ENCODE data around the gene ST8SIA5. TPM values are rescaled to one million over a fixed set of nuclear protein-coding genes. Genes with fewer than 3 reads are reported as not detected.

Gene ST8SIA5
- total and polyA plus RNA-seq, 2 of the 13 experiments (the other 11 are each of a cell fraction or from before 2014, with no cell fraction given), result 0.07 to 0.20 TPM

GRCh38 chr18:46704816-46705215, 52.0 kb downstream of the ST8SIA5 start:
- peaks cover 10% of the 10 kb centered on the region; the same call in 1 of the 2 replicates for H3K4me1 ChIP-seq (ENCODE audit: insufficient read depth, low read length)
- DNase-seq (ENCODE audit: low spot score) (no peak), ATAC-seq (no peak), FAIRE-seq (no peak)
- H3K9ac ChIP-seq (ENCODE audit: insufficient read depth, low read depth, low read length), result no peak overlapping the region
- CTCF ChIA-PET (ENCODE audit: low intra/inter-chr PET ratio, low total read pairs), result no interaction called here
- H4K20me1 ChIP-seq (ENCODE audit: insufficient read depth, low read length), result no peaks in the 10 kb centered on the region
- no TSS peak for BruUV-seq (replicated peaks)
- in situ Hi-C loops (cut with HindIII; ENCODE audit: extremely low pct_ligation_motif_present, low pct_unique_long_range_greater_than_20kb) (no loop called here), intact Hi-C loops (cut with micrococcal nuclease; ENCODE audit: unreplicated experiment) (no loop called here)
- POLR2A ChIA-PET, result no interaction called here
- H3K79me2 ChIP-seq (ENCODE audit: insufficient read depth, low read length), result no peaks in the 10 kb centered on the region
- H3K4me3 ChIP-seq (replicated peaks in 1 of 3; ENCODE audit: insufficient read depth in 1 of 3, low read depth in 2 of 3, low read length in 3 of 3), result no peak overlapping the region
- 50% methylated on average over 3 of the region's 4 CpGs for WGBS (ENCODE audit: low lambda C conversion rate)
- H3K27ac ChIP-seq (ENCODE audit: extremely low read length, insufficient read depth, low read length), result no peak overlapping the region
- TF ChIP-seq ZNF629 (CRISPR knock-in tag; conservative IDR thresholded peaks at IDR 0.05) (peak; percentile 31; the same call in 1 of the 2 replicates), ZBTB8A (CRISPR knock-in tag; IDR thresholded peaks at IDR 0.05; ENCODE audit: borderline replicate concordance, low read depth) (no peak)
- H3K27me3 ChIP-seq (ENCODE audit: control insufficient read depth in 1 of 2, insufficient read depth in 2 of 2, low read length in 2 of 2), result peaks cover 0 to 3% of the 10 kb centered on the region in 2 experiments; a peak in 1 of 5 replicates
- no peak overlapping the region for H2AFZ ChIP-seq (ENCODE audit: low read length)
- no peaks in the 10 kb centered on the region for H3K9me3 ChIP-seq (ENCODE audit: low read length)
- H3K4me2 ChIP-seq (ENCODE audit: low read depth, low read length), result no peak overlapping the region
- no peaks in the 10 kb centered on the region for H3K36me3 ChIP-seq (replicated peaks in 1 of 2; ENCODE audit: control insufficient read depth in 1 of 2, insufficient read depth in 2 of 2, low read length in 2 of 2)

- Histone ChIP-seq H3K36me3 (replicated peaks in 1 of 2; ENCODE audit: control insufficient read depth in 1 of 2, insufficient read depth in 2 of 2, low read length in 2 of 2) (no peaks in the 10 kb centered on the region), H3K27ac (ENCODE audit: extremely low read length, insufficient read depth, low read length) (no peak overlapping the region), H3K9ac (ENCODE audit: insufficient read depth, low read depth, low read length) (no peak overlapping the region), H3K9me3 (ENCODE audit: low read length) (no peaks in the 10 kb centered on the region), H2AFZ (ENCODE audit: low read length) (no peak overlapping the region), H3K79me2 (ENCODE audit: insufficient read depth, low read length) (no peaks in the 10 kb centered on the region), H3K4me2 (ENCODE audit: low read depth, low read length) (no peak overlapping the region), H3K4me3 (replicated peaks in 1 of 3; ENCODE audit: insufficient read depth in 1 of 3, low read depth in 2 of 3, low read length in 3 of 3) (no peak overlapping the region), H3K4me1 (ENCODE audit: insufficient read depth, low read length) (peaks cover 10% of the 10 kb centered on the region; the same call in 1 of the 2 replicates), H3K27me3 (ENCODE audit: control insufficient read depth in 1 of 2, insufficient read depth in 2 of 2, low read length in 2 of 2) (peaks cover 0 to 3% of the 10 kb centered on the region in 2 experiments; a peak in 1 of 5 replicates), H4K20me1 (ENCODE audit: insufficient read depth, low read length) (no peaks in the 10 kb centered on the region)
- no TSS peak for BruUV-seq (replicated peaks)
- intact Hi-C loops (cut with micrococcal nuclease; ENCODE audit: unreplicated experiment) (no loop called here), in situ Hi-C loops (cut with HindIII; ENCODE audit: extremely low pct_ligation_motif_present, low pct_unique_long_range_greater_than_20kb) (no loop called here)
- FAIRE-seq, result no peak
- ChIA-PET CTCF (ENCODE audit: low intra/inter-chr PET ratio, low total read pairs) (no interaction called here), POLR2A (no interaction called here)
- no peak for ATAC-seq
- WGBS (ENCODE audit: low lambda C conversion rate), result 37% methylated on average over 7 of the region's 7 CpGs
- DNase-seq (ENCODE audit: low spot score), result no peak
- TF ChIP-seq TBX3 (IDR thresholded peaks at IDR 0.05; ENCODE audit: borderline replicate concordance) (no peak), NBN (conservative IDR thresholded peaks at IDR 0.05) (no peak), ZNF17 (CRISPR knock-in tag; IDR thresholded peaks at IDR 0.05) (no peak), RNF219 (CRISPR knock-in tag; IDR thresholded peaks at IDR 0.05) (no peak), ZNF282 (IDR thresholded peaks at IDR 0.05; ENCODE audit: partially characterized antibody) (no peak), EHMT2 (IDR thresholded peaks at IDR 0.05; ENCODE audit: borderline replicate concordance, low read depth, low read length) (no peak), ZNF407 (CRISPR knock-in tag; IDR thresholded peaks at IDR 0.05; ENCODE audit: not compliant biosample characterization) (no peak)
Observed at GRCh38 chr18:46704189-46704588, 52.7 kb downstream of the ST8SIA5 start.
